ENCODE results near the gene FGF11.
"Not testable (repeated sequence)": the region's sequence is repeated elsewhere in the genome, so short reads cannot be mapped to it uniquely, and the experiment has no call there.

The FGF11 gene

DNA sequence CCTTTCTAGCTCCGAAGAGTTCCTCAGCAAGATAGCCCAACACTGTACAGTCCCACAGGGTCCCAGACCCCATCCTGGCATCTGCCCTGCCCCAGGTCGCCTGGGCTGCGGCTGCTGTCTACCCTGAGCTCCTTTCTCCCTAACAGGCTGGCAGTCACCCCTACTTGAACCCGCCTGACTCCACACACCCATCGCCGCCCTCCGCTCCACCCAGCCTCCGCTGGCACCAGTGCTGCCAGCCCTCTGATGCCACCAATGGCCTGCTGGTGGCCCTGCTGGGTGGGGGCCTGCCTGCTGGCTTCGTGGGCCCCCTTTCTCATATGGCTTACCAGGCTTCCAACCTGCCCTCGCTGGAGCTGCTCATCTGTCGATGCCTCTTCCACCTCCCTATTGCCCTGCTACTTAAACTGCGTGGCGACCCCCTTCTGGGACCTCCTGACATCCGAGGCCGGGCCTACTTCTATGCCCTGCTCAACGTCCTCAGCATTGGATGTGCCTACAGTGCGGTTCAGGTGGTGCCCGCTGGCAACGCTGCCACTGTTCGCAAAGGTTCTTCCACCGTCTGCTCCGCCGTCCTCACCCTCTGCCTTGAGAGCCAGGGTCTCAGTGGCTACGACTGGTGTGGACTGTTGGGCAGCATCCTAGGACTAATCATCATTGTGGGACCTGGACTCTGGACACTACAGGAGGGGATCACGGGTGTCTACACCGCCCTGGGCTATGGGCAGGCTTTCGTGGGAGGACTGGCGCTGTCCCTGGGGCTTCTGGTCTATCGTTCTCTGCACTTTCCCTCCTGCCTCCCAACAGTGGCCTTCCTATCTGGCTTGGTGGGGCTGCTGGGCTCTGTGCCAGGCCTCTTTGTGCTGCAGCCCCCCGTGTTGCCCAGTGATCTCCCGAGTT is 42.8 kb downstream of the FGF11 start:
- not testable (repeated sequence) for DNase-seq

DNA sequence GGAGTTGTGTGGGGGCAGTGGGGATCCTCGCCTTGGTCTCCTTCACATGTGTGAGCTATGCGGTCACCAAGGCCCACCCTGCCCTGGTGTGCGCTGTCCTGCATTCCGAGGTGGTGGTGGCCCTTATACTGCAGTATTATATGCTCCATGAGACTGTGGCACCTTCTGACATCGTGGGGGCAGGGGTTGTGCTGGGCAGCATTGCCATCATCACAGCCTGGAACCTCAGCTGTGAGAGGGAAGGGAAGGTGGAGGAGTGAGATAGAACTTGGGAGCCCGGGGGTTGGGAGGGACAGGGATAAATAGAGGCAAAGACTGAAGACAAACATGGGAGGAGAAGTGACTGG is 43.4 kb downstream of the FGF11 start:
- not testable (repeated sequence) for DNase-seq

DNA sequence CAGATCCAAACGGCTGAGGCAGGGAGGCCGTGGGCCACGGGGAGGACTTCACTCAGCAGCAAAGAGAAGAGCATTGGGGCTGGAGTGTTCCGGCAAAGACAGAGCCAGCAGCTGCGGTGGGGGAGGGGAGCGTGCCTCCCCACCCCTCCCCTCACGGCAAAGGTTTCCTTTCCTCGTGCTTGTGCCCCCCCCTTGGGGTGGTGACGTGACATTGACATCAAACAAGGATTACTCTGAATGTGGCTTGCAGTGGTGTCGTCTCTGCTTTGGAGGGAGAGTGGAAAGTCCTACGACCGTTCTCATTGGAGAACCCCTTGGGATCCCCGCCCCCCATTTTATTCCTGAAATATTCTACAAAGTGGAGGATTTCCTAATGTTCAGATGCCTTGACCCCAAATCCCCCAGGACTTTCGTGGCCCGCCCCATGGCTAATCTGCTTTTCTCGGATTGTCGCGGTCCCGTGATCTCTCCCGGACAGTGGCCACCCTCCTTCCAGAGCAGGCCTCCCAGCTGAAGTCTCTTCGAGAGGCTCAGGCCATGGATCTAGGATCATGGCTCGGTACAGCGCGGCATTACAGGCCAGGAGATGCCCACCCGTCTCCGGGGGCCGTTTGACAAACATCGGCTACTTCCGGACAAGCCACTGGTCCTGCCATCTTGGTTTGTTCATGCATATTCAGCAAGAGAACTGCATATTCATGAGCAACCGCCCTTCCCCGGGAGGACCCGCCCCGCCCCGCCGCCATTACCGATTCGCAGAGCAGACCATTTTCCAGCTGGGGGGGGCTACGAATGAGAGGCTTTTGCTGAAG is 44.1 kb downstream of the FGF11 start:
- peak; percentile 94 for DNase-seq

DNA sequence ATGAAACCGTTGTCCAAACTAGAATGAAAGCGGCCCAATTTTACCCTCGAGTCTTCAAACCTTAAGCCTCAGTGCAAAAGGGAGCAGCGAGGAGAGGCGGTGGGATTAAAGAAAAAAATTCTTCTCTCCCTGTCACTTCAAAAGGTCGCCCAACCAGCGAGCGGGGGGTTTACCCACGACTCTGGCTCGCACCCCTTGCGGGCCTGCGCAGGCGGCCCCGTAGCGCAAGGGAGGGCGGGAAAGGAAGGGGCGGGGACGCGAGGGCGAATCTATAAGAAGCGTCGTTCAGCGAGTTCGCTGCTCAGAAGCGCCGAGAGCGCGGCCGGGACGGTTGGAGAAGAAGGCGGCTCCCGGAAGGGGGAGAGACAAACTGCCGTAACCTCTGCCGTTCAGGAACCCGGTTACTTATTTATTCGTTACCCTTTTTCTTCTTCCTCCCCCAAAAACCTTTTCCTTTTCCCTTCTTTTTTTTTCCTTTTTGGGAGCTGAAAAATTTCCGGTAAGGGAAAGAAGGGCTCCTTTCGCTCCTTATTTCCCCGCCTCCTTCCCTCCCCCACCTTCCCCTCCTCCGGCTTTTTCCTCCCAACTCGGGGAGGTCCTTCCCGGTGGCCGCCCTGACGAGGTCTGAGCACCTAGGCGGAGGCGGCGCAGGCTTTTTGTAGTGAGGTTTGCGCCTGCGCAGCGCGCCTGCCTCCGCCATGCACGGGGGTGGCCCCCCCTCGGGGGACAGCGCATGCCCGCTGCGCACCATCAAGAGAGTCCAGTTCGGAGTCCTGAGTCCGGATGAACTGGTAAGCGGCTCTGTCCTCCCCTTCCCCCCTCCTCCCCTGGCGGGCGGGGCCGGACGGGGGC is 45.0 kb downstream of the FGF11 start, which contains the start of gene POLR2A:
POLR2A (plus strand) TSS at position 300 of the 852 bp plus-strand sequence.
- peak; percentile 97 for DNase-seq

DNA sequence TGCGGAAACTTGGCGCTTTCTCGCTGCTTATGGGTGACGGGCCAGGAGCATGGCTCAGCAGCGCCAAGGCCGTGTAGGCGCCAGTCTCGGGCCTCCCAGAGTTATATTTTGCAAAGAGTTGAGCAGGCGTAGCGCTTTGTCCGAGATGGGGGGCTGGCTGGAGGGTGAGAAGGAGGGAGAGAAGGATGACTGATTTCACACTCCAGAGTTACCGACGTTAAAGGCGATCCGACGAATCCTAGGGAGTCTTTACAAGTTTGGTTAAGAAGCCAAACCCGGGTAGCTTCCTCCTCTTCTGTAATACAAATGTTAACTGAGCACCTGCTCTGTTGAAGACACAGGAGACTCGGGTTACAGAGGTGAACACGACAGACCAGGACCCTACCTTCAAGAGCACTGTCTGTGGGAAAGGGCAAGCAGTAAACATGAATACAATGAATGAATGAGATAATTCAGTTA is 45.6 kb downstream of the FGF11 start:
- DNase-seq = no peak

DNA sequence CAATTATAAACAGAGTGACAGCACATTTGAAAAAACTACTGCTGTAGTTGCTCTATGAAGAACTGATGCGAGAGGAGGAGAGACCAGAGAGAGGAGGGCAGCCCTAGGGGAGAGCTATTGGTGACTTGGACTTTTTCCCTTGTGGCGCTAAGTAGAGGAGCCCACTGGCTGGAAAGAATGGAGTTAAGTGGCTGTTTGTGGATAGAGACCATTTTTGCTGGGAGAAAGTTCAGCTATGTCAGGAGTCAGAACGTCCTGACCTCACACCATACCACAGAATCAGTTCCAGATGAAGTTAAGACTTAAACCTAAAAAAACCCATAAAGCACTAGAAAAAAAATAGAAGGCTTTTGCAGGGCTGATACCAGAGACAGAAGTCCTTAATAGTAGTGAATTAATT is 46.9 kb downstream of the FGF11 start:
- DNase-seq = no peak

DNA sequence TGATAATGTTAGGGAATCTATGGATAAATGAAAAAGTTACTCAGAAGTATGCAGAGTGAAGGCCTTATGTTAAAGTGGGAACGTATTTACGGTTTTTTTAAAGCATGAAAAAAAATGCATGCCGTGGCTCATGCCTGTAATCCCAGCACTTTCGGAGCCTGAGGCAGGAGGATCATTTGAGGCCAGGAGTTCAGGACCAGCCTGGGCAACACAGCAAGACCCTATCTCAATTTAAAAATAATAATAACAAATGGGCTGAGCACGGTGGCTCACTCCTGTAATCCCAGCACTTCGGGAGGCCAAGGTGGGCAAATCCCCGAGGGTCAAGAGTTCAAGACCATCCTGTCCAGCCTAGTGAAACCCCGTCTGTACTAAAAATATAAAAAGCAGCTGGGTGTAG is 50.8 kb downstream of the FGF11 start:
- no peak for DNase-seq

DNA sequence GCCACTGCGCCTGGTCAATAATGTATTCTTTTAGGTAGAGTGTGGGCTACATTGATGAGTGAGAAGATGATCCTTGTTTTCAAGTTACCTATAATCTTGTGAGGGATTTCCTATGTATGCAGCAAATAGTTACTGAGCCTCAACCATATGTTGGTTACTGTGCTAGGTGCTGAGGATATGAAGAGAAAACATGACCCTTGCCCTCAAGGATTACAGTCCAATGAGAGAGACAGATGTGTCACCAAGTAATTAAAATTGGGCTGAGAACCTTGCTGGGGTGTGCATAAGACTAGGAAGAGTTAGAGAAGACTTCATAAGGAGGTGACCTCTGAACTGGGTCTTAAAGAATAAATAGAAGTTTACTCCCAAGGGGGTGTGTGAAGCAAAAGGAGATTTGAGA is 52.3 kb downstream of the FGF11 start:
- DNase-seq = no peak

DNA sequence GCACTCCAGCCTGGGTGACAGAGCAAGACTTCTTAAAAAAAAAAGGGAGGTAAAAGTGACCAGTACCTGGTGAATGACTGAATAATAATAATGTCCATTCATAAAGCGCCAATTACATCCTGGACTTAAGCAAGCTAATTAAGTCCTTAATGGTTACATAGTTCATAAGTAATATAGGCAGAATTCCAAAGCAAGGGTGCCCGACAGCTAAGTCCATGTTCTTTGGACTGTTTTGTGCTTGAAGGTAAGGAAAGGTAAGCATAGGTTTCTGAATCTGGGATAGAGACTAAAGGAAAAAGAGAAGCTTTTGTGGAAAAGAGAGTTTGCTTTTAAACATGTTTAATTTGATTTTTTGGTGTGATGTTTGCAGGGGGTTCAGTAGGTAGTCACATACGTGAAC is 54.6 kb downstream of the FGF11 start:
- no peak for DNase-seq

Data from inflammatory macrophage treated with lipopolysaccharide for 4 hours (primary cell).